Stimulated activated CD8-positive, alpha-beta memory T cell treated with anti-CD3 and anti-CD28 coated beads, Interleukin-4, amount 100 ng/mL, for 48 hours (primary cell): ENCODE measurements around the gene EFCAB13.

Experiments
- DNase-seq: peaks from one replicate; pipeline ENCODE4 v3.0.0-alpha.2; 2020

Gene EFCAB13

DNA sequence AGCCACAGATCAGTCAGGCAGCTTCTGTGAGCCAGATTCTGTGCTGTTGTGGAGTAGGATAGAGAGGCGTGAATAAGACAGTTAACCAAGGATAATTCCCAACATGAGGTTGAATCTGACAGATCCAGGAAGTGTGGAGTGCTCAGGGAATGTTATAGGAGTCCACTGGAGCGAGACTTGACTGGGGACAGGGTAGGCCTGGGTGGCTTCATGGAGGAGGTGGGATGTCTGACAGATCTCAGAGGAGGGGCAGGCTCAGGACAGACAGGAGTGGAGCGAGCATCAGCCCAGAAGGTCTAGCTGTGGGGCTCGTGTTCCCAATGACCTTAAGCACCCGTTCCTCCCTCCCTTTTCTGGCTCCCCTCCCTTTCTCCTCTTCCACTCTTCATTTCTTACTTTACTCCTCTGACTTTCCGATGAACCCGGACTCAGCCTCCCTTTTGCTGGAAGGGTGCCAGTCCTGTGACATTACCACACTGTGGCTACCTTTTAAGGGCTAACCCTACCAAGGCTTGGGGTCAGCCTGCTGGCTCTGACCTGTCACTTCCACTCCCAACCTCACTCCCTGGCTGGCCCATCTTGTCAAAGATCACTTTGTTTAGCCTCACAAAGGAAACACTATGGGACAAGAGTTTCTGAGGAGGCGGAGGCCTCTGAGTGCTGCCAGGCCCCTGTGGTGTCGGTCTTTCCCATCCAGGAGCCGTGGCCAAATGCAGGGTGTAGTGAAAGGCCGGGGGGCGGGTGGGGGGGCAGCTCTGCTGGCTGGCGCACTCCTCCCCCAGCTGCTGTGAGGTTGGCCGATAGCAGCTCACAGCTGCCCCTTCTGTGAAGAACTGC, 28.5 kb upstream of the EFCAB13 start:
- DNase-seq: no peak

DNA sequence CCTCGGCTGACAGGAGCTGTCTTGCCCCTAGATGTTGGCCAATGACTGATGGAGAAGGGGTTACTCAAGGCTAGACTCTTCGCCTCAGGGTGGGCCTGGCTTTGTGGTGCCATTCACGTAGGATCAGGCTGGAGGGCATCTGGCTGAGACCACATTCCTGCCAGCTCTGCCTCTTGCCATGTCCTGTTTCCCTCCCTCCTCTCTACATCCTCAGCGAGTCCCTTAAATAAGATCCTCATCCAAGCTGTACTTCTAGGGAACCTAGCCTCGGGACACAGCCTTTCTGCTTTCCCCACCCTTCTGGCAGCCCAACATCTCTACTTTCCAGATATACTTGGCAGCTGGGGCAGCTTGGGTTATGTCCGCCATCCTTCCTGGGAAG, 27.9 kb upstream of the EFCAB13 start:
- DNase-seq: no peak

DNA sequence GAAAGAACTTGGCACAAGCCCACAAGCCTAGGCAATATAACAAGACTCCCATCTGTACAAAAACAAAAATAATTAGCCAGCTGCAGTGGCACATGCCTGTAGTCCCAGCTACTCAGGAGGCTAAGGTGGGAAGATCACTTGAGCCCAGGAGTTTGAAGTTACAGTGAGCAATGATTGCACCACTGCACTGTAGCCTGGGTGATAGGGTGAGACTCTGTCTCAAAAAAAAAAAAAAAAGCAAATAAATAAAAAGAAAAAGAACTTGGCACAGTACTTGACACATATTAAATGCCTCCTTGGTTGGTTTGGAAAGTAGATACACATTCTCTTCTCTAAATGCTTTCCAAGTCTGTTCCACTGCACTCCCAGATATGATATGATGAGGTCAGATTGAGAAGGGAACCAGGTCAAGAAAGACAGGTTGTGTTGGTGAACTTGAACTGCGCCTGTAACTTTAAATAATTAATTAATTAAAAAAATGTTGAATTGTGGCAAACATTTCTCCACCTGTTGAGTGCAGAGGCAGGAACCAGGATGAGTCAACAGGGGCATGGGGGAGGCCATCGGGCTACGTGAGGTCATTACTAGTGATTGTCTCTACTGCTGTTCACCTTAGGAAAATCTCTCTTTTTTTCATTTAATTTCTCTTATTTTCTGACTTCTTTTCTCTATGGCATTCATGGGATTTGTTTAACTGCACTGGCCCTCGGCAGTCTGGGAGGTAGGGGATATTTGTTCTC, 25.9 kb upstream of the EFCAB13 start:
- no peak for DNase-seq

DNA sequence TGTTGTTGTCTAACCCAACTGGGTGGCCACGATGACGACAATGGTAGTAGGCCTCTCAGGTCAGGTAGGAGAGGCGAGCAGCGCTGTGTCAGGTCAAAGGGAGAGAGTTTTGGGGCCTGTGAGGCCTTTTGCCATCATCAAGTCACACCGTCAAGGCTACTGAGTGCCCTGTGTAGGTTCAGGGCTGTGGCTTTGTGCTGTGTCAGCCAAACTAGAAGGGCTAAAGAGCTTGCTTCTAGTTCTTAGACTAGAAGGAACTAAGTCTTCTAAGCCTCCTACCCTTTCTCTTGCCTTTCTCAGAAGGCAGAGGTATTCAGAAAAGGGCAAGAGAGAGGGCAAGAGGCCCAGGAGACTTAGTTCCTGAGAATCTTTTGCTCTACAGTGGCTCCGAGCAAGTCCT, 25.0 kb upstream of the EFCAB13 start:
- DNase-seq: no peak

DNA sequence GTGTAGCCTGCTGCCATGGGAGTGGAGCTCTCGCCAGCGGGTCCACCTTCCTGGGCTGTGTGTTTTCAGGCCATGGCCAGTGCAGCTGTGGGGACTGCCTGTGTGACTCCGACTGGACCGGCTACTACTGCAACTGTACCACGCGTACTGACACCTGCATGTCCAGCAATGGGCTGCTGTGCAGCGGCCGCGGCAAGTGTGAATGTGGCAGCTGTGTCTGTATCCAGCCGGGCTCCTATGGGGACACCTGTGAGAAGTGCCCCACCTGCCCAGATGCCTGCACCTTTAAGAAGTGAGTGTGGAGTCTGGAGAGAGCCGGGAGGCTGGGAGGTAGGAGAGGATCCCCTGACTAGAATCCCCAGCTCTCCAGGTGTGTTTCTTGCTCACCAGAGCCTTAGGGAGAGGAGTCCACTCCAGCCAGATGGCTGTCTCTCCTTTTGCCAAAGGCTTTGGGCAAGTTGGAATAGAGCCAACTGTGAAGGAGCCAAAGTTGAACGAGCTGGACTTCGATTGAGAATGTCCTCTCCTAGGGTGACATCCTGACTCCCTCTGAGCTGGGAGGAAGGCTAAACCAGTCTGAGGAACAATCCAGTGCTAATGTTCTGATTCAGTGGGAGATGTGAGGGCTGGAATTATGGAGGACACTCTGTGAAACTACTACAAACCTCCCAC, 24.4 kb upstream of the EFCAB13 start:
- DNase-seq: no peak

DNA sequence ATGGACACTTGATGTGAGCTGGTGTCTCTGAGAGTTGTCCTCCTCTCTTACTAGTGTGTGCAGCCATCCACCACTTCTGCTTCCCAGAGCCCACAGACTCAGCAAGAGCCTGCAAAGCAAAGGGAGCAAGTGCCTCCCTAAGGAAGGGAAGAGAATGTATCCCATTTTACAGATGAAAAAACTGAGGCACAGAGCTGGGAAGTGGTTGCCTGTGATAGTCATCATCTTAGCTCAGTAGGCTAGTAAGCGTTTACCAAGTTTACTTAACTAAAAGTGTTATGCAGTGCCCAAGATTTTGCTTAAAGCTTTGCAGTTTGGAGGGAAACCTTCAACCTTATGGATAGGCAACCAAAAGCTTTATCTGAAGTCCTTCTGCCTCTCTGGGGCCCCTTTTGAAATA, 23.0 kb upstream of the EFCAB13 start:
- DNase-seq: no peak

DNA sequence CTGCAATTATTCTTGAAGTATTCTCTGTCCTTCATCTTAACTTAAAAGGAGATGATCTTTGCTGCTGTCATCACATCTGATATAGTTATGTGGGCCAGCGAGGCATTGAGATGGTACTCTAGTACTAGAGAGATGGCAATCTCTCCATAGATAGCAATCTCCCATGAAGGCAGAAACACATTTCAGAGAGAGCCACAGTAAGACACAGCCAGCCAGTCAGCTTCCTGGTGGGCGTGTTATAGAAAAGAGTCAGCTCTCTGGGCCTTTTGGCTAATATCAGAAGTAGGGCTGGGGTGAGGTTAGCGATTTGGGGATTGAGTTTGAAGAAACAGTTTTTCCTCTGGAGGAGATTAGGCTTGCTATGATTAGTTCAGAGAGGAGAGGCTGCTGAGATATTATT, 22.6 kb upstream of the EFCAB13 start:
- peak; percentile 41 for DNase-seq

DNA sequence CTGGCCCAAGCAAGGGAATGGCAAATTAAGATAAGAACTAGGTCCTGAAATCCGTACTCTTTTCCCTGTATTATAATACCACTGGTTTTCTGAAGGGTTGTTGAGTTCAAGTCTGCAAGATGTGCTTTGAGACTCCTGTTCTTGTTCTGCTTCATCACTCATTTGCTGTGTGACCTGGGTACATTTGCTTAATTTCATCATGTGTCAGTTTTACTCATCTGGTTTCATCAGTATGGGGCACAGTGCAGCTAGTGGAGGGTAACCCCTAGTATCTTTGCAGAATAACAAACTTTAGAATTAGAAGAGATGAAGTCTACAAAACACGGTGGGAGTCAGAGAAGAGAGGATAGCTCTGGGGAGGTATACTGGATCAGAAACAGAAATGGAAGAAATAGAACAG, 21.9 kb upstream of the EFCAB13 start:
- no peak for DNase-seq

DNA sequence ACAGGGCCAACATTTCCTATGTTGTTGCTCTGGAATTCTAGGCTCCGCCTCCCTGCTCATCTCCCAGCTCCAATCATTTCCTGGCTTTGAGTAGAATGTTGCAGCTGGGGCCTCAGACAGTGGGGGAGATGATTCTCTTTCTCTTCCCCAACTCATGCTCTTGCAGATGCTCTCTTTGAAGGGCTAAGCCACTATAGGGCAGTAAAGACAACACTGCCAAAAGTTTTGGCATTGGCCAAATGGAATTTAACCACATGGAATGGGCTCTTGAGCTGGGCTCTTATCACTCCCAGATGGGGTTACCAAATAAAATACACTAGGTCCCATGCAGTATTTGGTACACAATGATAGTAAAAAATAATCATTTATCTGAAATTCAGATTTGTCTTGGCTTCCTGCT, 19.6 kb upstream of the EFCAB13 start:
- no peak for DNase-seq

DNA sequence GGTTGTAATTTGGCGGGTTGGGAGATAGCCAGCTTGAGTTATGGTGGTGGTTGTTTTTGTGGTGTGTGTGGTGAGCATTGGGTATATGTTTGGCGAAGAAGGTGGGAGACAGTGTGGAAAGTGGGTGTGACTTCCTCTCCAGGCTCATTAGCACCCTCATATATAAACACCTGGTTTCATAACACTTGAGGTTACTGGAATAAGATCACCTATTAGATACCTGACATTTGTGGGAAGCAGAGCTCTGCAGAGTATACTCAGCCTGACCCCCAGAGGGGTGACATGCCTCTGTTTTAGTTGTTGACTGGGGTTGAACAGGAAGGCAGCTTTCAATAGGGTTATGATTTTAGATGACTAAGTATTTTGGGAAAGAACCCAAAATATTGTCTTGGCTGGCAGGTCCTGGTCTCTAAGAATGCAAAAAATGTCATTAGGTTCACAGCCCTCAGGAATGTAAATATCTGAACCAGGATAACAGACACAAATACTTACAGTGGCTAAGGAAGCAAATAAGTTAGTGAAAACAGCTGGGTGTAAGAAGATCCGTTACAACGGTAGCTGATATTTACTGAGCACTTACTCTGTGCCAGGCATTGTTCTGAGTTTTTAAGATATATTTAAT, 18.3 kb upstream of the EFCAB13 start:
- no peak for DNase-seq

DNA sequence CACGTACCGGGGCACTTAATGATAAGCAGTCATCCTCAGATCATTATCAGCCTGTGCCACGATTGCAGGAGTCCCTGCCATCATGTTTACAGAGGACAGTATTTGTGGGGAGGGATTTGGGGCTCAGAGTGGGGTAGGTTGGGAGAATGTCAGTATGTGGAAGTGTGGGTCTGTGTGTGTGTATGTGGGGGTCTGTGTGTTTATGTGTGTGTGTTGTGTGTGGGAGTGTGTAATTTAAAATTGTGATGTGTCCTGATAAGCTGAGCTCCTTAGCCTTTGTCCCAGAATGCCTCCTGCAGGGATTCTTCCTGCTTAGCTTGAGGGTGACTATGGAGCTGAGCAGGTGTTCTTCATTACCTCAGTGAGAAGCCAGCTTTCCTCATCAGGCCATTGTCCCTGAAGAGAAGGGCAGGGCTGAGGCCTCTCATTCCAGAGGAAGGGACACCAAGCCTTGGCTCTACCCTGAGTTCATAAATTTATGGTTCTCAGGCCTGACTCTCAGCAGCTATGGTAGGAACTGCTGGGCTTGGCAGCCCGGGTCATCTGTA, 13.5 kb upstream of the EFCAB13 start:
- DNase-seq: no peak

DNA sequence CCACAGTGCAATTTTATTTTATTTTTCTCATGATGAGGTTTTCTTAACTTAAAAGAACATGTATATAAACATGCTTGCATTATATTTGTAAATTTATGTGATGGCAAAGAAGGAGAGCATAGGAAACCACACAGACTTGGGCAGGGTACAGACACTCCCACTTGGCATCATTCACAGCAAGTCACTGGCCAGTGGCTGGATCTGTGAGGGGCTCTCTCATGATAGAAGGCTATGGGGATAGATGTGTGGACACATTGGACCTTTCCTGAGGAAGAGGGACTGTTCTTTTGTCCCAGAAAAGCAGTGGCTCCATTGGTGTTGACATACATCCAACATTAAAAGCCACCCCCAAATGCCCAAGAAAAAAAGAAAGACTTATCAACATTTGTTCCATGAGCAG, 12.3 kb upstream of the EFCAB13 start:
- DNase-seq: no peak

DNA sequence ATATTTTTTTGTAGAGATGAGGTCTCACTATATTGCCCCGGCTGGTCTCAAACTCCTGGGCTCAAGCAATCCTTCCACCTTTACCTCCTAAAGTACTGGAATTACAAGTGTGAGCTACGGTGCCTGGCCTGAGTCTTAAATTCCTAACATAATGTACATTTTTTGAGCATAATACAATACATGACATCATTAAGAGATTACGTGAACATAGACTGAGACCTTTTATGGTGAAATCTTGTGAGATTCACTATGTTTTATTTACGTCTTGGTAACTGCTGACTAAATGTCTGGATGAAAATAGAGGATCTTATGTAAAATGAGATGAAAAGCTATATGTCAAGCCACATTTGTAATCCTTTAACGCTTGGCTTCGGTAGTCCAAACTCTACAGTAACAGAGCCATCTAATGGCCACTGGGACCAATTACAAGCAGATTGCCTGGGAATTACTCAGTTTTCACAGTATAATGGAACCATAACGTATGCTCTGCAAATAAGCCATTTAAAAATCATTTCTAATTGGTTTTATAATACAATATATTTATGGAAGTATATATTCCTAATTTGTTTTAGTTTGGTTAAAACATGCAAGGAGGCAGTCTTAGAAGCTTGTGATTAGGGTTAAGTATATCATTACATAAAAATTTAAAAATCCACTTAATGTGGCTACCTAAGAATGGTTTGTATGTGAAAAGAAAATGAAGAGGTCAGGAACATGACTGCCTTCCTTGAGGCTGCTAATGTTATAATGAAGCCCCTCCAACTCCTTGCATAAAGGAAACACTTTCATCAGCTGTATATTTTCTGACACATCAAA, 8.1 kb upstream of the EFCAB13 start:
- DNase-seq: no peak

DNA sequence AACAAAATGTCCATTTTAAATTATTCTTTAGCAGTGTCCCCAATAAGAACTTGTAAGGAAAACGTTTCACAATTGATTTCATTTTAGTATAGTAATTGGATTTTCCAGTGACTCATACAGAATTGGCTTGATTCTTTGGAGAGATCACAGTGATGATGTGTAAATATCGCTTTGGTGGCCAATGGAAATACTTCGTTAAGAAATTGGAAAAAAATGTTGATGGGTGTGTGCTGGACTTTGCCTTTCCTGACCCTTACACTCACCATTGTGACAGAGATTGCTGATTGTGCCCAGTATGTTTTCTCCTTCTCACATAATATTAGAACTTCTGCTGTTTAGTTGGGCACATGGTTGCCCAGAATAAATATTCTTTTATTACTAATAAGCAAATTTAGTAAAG, 7.4 kb upstream of the EFCAB13 start:
- DNase-seq: no peak

DNA sequence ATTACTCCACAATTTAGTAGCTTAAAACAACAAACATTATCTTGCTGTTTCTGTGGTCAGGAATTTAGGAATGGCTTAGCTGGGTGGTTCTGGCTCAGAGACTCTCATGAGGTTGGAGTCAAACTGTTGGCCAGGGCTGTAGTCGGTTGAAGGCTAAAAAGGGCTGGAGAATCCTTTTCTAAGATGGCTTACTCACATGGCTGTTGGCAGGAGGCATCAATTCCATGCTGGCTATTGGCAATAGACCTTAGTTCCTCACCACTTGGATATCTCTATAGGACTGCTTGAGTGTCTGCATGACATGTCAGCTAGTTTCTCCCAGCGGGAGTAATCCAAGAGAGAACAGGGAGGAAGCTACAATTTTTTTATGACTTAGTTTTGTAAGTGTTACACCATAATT, 6.6 kb upstream of the EFCAB13 start:
- DNase-seq: no peak

DNA sequence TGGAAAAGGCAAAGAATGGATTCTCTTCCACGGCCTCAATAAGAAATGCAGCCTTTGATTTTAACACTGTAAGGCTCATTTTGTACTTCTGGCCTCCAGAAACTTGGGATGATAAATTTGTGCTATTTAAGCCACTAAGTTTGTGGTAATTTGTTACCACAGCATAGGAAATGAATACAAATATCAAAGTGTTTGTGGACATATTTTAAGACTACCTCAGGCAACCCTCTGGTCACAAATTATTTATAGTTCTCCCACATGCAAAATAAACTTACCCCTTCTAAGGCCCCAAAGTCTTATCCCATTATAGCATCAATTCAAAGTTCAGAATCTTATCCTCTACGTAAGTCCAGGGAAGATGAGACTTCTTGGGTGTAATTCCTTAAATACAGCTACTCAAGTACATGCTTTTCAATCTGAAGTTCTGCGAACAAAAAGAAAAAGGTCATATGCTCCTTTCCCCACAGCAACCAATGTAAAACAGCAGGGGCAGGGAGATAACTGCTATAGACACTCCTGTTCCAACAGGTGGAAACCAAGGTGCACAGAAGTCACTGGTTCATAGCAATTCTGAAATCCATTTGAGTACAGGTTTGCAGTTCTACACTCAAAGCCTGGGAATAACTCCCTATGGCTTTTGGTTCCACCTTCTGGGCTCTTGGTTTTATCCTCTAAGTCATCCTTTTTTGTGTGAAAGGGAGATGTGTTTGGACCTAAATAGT, 5.4 kb upstream of the EFCAB13 start:
- DNase-seq: no peak

DNA sequence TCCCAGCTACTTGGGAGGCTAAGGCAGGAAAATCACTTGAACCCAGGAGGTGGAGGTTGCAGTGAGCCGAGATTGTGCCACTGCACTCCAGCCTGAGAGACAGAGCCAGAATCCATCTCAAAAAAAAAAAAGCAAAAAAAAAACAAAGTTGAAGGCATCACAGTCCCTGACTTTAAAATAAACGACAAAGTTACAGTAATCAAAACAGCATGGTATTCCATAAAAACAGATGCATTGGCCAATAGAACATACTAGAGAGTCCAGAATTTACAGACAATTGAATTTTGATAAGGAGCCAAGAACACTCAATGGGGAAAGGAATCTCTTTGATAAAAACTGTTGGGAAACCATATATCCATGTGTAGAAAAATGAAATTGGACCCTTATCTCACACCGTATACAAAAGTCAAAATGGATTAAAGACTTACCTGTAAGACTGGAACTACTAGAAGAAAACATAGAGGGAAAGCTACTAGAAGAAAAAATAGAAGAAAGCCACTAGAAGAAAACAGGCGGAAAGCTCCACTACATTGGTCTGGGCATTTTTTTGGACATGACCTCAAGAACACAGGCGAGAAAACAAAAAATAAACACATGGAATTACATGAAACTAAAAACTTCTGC, 2.8 kb upstream of the EFCAB13 start:
- DNase-seq: no peak

DNA sequence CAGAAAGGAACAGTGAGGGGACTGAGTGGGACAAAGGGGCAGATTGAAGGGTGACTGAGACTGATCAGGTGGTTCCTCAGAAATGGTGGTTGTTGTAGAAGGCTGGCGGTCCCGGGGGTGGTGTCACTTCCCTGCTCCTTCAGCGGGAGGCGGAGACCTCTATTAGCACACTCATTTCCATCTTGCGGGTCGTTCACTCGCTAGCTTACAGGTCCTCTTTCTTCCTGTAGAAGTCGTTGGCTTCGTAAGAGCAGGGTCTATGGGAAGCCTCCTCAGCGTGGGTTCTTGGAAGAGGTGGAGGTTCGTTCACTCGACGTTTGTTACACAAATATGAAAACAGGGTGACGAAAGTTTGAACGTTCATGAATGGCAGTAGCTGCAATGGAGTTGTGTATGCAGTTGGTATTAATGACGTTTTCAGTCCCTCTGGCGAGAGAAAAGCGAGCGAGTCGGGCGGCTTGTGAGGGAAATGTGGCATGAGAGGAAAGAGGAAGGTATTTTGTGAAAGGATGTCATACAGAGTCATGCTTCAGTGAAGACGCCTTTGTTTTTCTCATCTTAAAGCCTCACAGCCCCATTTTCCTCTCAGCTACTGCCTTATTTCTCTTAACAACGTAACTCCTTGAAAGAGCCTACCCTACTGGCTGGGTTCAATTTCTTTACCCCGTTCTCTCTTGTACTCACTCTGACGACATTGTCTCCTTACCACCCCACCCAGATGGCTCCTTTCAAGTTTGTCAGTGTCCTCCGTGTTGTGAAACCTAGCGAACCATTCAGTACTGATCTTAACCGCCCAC, 667 bp downstream of the EFCAB13 start:
- DNase-seq: peak; percentile 67

DNA sequence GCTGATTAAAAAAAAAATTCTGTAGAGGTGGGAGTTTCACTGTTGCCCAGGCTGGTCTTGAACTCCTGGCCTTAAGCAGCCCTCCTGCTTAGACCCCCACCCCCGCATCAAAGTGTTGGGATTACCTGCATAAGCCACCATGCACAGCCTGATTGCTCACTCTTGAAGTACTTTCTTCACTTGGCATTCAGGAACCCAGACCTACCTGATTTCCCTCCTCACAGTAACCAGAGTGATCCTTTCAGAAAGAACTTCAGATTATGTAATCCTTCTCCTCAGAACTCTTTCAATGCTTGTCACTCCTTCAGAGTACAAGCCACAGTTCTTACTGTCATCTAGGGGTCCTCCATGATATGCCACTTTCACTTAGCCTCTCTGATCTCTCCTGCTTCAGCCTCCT, 1.4 kb downstream of the EFCAB13 start:
- DNase-seq: no peak

DNA sequence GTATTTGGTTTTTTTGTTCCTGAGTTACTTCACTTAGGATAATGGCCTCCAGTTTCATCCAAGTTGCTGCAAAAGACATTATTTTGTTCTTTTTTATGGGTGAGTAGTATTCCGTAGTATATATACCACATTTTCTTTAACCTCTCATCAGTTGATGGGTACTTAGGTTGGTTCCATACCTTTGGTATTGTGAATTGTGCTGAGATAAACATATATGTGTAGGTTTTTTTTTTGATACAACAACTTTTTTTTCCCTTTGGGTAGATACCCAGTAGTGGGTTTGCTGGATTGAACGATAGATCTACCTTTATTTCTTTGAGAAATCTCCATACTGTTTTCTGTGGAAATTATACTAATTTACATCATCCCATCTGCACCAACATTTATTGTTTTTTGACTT, 6.8 kb downstream of the EFCAB13 start:
- DNase-seq: no peak
